ENCODE results near the gene VPS41. TPM values are rescaled to one million over a fixed set of nuclear protein-coding genes. Genes with fewer than 3 reads are reported as not detected.

VPS41 gene
- total and polyA plus RNA-seq, 5 donors from 2014 or later: 45.9 to 60.2 (median 53.3) TPM

DNA sequence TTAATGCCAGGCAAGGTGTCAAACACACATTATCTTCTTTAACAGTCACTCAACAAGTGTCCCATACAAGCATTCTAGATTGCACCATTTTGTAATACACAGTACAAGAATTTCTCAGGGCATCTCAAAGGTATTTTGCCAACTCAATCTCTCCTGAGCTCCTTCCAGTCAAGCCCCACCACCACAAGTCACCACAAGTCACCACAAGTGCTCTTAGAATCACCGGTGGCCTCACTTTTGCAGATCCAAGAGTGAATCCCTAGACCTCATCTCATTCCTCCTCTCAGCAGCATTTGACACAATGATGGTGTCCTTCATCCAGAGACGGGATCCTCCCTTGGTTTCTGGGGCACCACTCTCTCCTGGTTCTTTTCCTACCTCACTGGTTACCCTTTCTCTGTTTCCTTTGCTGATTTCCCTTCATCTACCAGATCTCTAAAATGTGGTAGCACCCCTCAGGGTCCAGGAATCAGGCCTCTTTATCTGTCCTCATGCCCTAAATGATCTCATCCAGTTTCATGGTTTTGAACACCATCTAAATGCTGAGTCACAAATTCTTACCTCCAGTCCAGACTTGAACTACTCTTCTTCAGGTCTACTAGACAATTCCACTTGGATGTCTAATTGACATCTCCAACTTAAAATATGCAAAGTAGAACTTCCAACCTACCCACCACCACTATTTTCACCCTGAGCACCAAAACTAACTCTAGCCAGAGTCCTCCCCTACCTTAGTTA, 26.9 kb downstream of the VPS41 start:
- Mint-ChIP-seq H3K27ac (peak overlapping the region; percentile 0 to 43 (median 3)), H3K4me3 (no peak overlapping the region), H3K27me3 (no peaks in the 10 kb centered on the region), H3K4me1 (peaks cover 30 to 52% (median 41%) of the 10 kb centered on the region in 4 donors), H3K9me3 (peaks cover 0 to 2% (median 0%) of the 10 kb centered on the region in 7 donors), H3K36me3 (peaks cover 25% of the 10 kb centered on the region)
- Histone ChIP-seq H3K4me3 (ENCODE audit: low read depth, low read length) (no peak overlapping the region), H3K4me1 (ENCODE audit: control insufficient read depth, insufficient read depth, low read length, poor library complexity, severe bottlenecking) (no peaks in the 10 kb centered on the region), H3K27ac (ENCODE audit: insufficient read depth, low read length, poor library complexity, severe bottlenecking) (no peak overlapping the region), H3K36me3 (ENCODE audit: control insufficient read depth, insufficient read depth, low read length) (no peaks in the 10 kb centered on the region), H3K27me3 (ENCODE audit: control insufficient read depth, insufficient read depth, low read length) (no peaks in the 10 kb centered on the region), H3K9me3 (ENCODE audit: control insufficient read depth in 2 of 2, low read length in 2 of 2) (no peaks in the 10 kb centered on the region)
- DNase-seq: no peak
- no peak for ATAC-seq (ENCODE audit: low read depth in 2 of 2)

DNA sequence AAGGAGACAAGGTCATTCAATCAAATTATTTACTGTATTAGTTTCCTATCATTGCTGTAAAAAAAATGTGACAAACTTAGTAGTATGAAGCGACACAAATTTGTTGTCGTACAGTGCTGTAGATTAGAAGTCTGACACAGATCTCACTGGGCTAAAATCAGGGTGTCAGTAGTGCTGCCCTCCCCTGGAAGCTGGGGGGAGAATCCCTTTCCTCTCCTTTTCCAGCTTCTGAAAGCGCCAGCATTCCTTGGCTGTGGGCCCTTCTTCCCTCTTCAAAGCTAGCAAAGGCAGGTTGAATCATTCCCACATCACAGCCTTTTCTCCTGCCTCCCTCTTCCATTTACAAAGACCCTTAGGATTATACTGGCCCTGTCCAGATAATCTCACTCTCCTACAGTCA, 28.0 kb downstream of the VPS41 start:
- Histone ChIP-seq H3K4me3 (ENCODE audit: low read depth, low read length) (no peak overlapping the region), H3K4me1 (ENCODE audit: control insufficient read depth, insufficient read depth, low read length, poor library complexity, severe bottlenecking) (no peaks in the 10 kb centered on the region), H3K27ac (ENCODE audit: insufficient read depth, low read length, poor library complexity, severe bottlenecking) (no peak overlapping the region), H3K27me3 (ENCODE audit: control insufficient read depth, insufficient read depth, low read length) (no peaks in the 10 kb centered on the region), H3K36me3 (ENCODE audit: control insufficient read depth, insufficient read depth, low read length) (no peaks in the 10 kb centered on the region), H3K9me3 (ENCODE audit: control insufficient read depth in 2 of 2, low read length in 2 of 2) (no peaks in the 10 kb centered on the region)
- H3K27ac Mint-ChIP-seq: no peak overlapping the region
- peaks cover 0 to 2% (median 0%) of the 10 kb centered on the region in 7 donors for H3K9me3 Mint-ChIP-seq
- no peaks in the 10 kb centered on the region for H3K27me3 Mint-ChIP-seq
- H3K4me3 Mint-ChIP-seq: peak overlapping the region in 1 of 4 donors; percentile 12
- ATAC-seq (ENCODE audit: low read depth in 2 of 2): no peak
- H3K36me3 Mint-ChIP-seq: peaks cover 24% of the 10 kb centered on the region
- H3K4me1 Mint-ChIP-seq: peaks cover 30 to 55% (median 43%) of the 10 kb centered on the region in 4 donors
- DNase-seq: no peak

DNA sequence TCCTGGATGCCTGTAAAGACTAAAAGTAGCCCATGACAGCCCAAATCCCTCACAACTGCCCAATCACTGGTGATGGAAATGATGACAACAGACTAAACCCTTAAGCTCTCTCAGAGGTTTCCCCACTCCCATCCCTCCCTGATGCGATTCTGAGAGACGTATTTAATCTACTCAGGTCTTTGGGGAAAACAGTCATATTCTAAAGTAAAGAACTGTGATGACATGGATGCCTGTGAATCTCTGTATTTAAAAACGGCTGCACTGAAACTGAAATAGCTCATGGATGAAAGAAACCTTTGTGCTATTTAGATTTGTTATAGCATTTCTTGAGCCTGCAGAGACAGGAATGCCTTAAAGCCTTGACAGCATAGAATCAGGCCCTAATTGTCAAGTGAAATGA, 28.5 kb downstream of the VPS41 start:
- Histone ChIP-seq H3K4me3 (ENCODE audit: low read depth, low read length) (no peak overlapping the region), H3K4me1 (ENCODE audit: control insufficient read depth, insufficient read depth, low read length, poor library complexity, severe bottlenecking) (no peaks in the 10 kb centered on the region), H3K9me3 (ENCODE audit: control insufficient read depth in 2 of 2, low read length in 2 of 2) (no peaks in the 10 kb centered on the region), H3K36me3 (ENCODE audit: control insufficient read depth, insufficient read depth, low read length) (no peaks in the 10 kb centered on the region), H3K27ac (ENCODE audit: insufficient read depth, low read length, poor library complexity, severe bottlenecking) (no peak overlapping the region), H3K27me3 (ENCODE audit: control insufficient read depth, insufficient read depth, low read length) (no peaks in the 10 kb centered on the region)
- H3K36me3 Mint-ChIP-seq: peaks cover 23% of the 10 kb centered on the region
- no peaks in the 10 kb centered on the region for H3K27me3 Mint-ChIP-seq
- no peak overlapping the region for H3K27ac Mint-ChIP-seq
- H3K4me1 Mint-ChIP-seq: peaks cover 29 to 52% (median 43%) of the 10 kb centered on the region in 4 donors
- DNase-seq (no peak), ATAC-seq (ENCODE audit: low read depth in 2 of 2) (no peak)
- no peak overlapping the region for H3K4me3 Mint-ChIP-seq
- peaks cover 0 to 2% (median 0%) of the 10 kb centered on the region in 7 donors for H3K9me3 Mint-ChIP-seq

DNA sequence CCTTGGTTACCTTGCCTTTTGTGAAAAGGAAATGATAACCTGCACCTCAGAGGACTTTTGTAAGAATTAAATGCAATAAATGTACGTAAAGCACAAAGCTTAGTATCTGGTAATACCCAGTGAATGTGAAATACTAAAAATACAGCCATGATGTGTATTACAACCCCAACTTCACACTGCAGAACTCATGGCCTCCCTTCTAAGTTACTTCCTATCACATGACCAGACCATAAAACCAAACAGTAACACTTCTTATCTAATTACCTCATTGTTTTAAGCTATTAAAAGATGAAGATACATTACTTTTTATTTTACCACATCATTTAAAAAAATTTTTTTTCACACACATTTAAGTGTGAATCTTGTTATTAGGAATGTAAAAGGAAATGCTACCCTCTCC, 29.0 kb downstream of the VPS41 start:
- no peak for DNase-seq
- no peak overlapping the region for H3K27ac Mint-ChIP-seq
- no peak overlapping the region for H3K4me3 ChIP-seq (ENCODE audit: low read depth, low read length)
- no peaks in the 10 kb centered on the region for H3K9me3 ChIP-seq (ENCODE audit: control insufficient read depth in 2 of 2, low read length in 2 of 2)
- no peaks in the 10 kb centered on the region for H3K4me1 ChIP-seq (ENCODE audit: control insufficient read depth, insufficient read depth, low read length, poor library complexity, severe bottlenecking)
- no peaks in the 10 kb centered on the region for H3K27me3 ChIP-seq (ENCODE audit: control insufficient read depth, insufficient read depth, low read length)
- no peak overlapping the region for H3K27ac ChIP-seq (ENCODE audit: insufficient read depth, low read length, poor library complexity, severe bottlenecking)
- H3K9me3 Mint-ChIP-seq: peaks cover 0 to 2% (median 0%) of the 10 kb centered on the region in 7 donors
- no peaks in the 10 kb centered on the region for H3K36me3 ChIP-seq (ENCODE audit: control insufficient read depth, insufficient read depth, low read length)
- ATAC-seq (ENCODE audit: low read depth in 2 of 2): no peak
- H3K36me3 Mint-ChIP-seq: peaks cover 20% of the 10 kb centered on the region
- no peaks in the 10 kb centered on the region for H3K27me3 Mint-ChIP-seq
- H3K4me3 Mint-ChIP-seq: no peak overlapping the region
- peaks cover 29 to 55% (median 44%) of the 10 kb centered on the region in 4 donors for H3K4me1 Mint-ChIP-seq

DNA sequence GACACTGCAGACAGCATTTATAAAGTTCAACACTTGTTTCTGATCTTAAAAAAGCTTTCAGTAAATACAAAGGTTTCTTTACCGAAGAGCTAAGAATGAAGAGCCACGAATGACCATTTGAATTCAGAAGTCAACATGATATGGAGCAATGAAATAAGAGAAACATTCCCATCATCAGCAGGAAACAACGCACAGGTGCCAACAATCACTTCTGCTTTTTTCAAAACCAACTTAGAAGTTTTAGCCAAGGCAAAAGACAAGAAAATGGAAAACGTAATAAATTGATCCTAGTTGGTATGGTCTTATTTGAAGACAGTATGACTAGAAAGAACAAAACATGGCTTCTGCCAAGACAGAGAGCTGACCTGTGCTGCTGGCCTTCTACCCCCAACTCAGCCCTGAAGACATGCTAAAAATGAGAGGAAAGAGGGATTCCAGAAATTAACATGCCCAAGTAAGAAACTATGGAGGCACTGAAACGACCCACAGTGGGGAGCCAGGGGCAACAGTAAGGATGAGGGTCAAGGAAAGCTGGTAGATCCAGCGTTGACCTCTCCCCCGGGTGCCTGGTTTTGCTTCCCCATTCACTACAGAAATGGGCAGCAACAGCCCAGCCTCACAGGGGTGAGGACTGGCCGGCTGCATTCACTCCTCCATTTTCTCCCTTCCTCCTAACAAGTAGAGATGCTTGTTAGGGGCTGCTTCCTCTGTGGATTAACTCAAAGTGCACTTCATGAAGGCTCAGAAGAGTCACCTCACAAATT, 30.1 kb downstream of the VPS41 start:
- ATAC-seq (ENCODE audit: low read depth in 2 of 2): no peak
- DNase-seq: no peak
- H3K9me3 Mint-ChIP-seq: peaks cover 0 to 2% (median 0%) of the 10 kb centered on the region in 7 donors
- no peaks in the 10 kb centered on the region for H3K4me1 ChIP-seq (ENCODE audit: control insufficient read depth, insufficient read depth, low read length, poor library complexity, severe bottlenecking)
- H3K4me1 Mint-ChIP-seq: peaks cover 29 to 56% (median 43%) of the 10 kb centered on the region in 4 donors
- H3K27ac ChIP-seq (ENCODE audit: insufficient read depth, low read length, poor library complexity, severe bottlenecking): no peak overlapping the region
- no peak overlapping the region for H3K4me3 Mint-ChIP-seq
- H3K36me3 Mint-ChIP-seq: peaks cover 20% of the 10 kb centered on the region
- no peaks in the 10 kb centered on the region for H3K9me3 ChIP-seq (ENCODE audit: control insufficient read depth in 2 of 2, low read length in 2 of 2)
- H3K27ac Mint-ChIP-seq: no peak overlapping the region
- no peaks in the 10 kb centered on the region for H3K36me3 ChIP-seq (ENCODE audit: control insufficient read depth, insufficient read depth, low read length)
- H3K4me3 ChIP-seq (ENCODE audit: low read depth, low read length): no peak overlapping the region
- no peaks in the 10 kb centered on the region for H3K27me3 ChIP-seq (ENCODE audit: control insufficient read depth, insufficient read depth, low read length)
- no peaks in the 10 kb centered on the region for H3K27me3 Mint-ChIP-seq

DNA sequence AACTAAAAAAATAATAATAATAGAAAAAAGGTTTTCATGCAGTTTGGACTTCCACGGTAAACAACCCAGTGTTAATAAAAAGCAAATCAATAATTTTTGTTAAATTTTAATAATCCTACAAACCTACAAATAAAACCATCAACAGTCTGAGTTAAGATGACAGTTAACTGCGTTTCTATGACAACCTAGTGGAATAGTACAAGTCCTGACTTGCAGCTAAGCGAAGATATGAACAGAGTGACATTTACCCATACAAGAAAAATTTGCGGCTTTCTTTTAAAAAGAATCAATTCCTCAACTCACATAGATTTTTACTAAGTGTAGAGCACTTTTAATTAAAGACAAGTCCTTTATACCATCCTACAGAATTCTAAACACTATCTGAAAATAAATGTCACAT, 35.6 kb downstream of the VPS41 start:
- H3K27ac Mint-ChIP-seq: no peak overlapping the region
- H3K27ac ChIP-seq (ENCODE audit: insufficient read depth, low read length, poor library complexity, severe bottlenecking): no peak overlapping the region
- H3K27me3 Mint-ChIP-seq: no peaks in the 10 kb centered on the region
- no peaks in the 10 kb centered on the region for H3K9me3 Mint-ChIP-seq
- H3K4me1 Mint-ChIP-seq: peaks cover 9 to 32% (median 19%) of the 10 kb centered on the region in 4 donors
- no peak overlapping the region for H3K4me3 ChIP-seq (ENCODE audit: low read depth, low read length)
- ATAC-seq (ENCODE audit: low read depth in 2 of 2) (no peak), DNase-seq (no peak)
- H3K9me3 ChIP-seq (ENCODE audit: control insufficient read depth in 2 of 2, low read length in 2 of 2): no peaks in the 10 kb centered on the region
- no peaks in the 10 kb centered on the region for H3K4me1 ChIP-seq (ENCODE audit: control insufficient read depth, insufficient read depth, low read length, poor library complexity, severe bottlenecking)
- H3K27me3 ChIP-seq (ENCODE audit: control insufficient read depth, insufficient read depth, low read length): no peaks in the 10 kb centered on the region
- peaks cover 17% of the 10 kb centered on the region for H3K36me3 Mint-ChIP-seq
- H3K4me3 Mint-ChIP-seq: no peak overlapping the region
- H3K36me3 ChIP-seq (ENCODE audit: control insufficient read depth, insufficient read depth, low read length): peaks cover 8% of the 10 kb centered on the region

DNA sequence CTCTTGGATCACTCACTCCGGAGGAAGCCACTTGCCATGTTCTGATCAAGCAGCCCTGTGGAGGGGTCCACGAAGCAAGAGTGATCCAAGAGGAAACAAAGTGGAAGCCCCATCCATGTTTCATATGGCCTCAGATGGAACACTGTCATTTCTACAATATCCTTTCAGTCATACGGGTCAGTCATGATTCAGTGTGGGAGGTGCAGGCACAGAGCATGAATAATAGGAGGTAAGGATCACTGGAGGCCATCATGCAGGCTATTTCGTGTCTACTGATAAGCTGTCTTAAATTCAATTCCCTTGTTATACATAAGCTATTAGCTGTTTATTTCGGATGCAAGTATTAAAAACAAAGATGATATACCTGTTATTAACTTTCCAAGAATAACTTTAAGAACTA, 36.8 kb downstream of the VPS41 start:
- Mint-ChIP-seq H3K36me3 (peaks cover 13% of the 10 kb centered on the region), H3K27me3 (no peaks in the 10 kb centered on the region), H3K4me3 (no peak overlapping the region), H3K4me1 (peaks cover 8 to 24% (median 12%) of the 10 kb centered on the region in 4 donors), H3K27ac (peak overlapping the region in 1 of 3 donors; percentile 13), H3K9me3 (no peaks in the 10 kb centered on the region)
- no peak overlapping the region for H3K4me3 ChIP-seq (ENCODE audit: low read depth, low read length)
- DNase-seq: no peak
- H3K4me1 ChIP-seq (ENCODE audit: control insufficient read depth, insufficient read depth, low read length, poor library complexity, severe bottlenecking): no peaks in the 10 kb centered on the region
- no peaks in the 10 kb centered on the region for H3K9me3 ChIP-seq (ENCODE audit: control insufficient read depth in 2 of 2, low read length in 2 of 2)
- no peak overlapping the region for H3K27ac ChIP-seq (ENCODE audit: insufficient read depth, low read length, poor library complexity, severe bottlenecking)
- ATAC-seq (ENCODE audit: low read depth in 2 of 2): no peak
- H3K27me3 ChIP-seq (ENCODE audit: control insufficient read depth, insufficient read depth, low read length): no peaks in the 10 kb centered on the region
- H3K36me3 ChIP-seq (ENCODE audit: control insufficient read depth, insufficient read depth, low read length): peaks cover 18% of the 10 kb centered on the region

Data from CD4-positive, CD25-positive, alpha-beta regulatory T cell (primary cell).